DOHH2 (cell line): Measurements from ENCODE around the gene CAPN11.

Source experiments
- CTCF ChIP-seq: fragments of 200-600 bp; sonication (generic); IDR thresholded peaks from one replicate; pipeline ENCODE4 v1.5.1; 2014; ENCODE audit warnings: antibody characterized with exemption, mild to moderate bottlenecking, low read depth, low read length; ENCODE audit not compliant: poor library complexity, severe bottlenecking
- EZH2phosphoT487 ChIP-seq: fragments of 200-600 bp; sonication (generic); IDR thresholded peaks from 2 replicates; pipeline ENCODE4 v1.6.1; 2017; ENCODE audit warnings: borderline replicate concordance, mild to moderate bottlenecking, antibody characterized with exemption, low read length, moderate library complexity, mixed read lengths

- TF ChIP-seq CTCF, result no peak
- TF ChIP-seq EZH2phosphoT487, result no peak
Measured at GRCh38 chr6:44127186-44128019, 31.2 kb upstream of the CAPN11 start, which contains the start of the genes MRPL14 and TMEM63B.
